Upper lobe of left lung (tissue), 4 donors: ENCODE measurements around the gene PTPRJ.

Source experiments
- EP300 ChIP-seq, 4 donors: sonication (generic); formaldehyde crosslinking; IDR thresholded peaks; one replicate each; pipeline ENCODE4 v1.5.1; 2017; ENCODE audit warnings: antibody characterized with exemption in 4 of 4, control low read depth in 2 of 4
- TF ChIP-seq, protein P1 (sequence below), 6 experiments: fragments of 450-650 bp in 4 of 6; fragments of 200-600 bp in 2 of 6; sonication (generic) in 2 of 6; IDR thresholded peaks; one replicate each; pipeline ENCODE4 v1.5.1; 2016 to 2019; ENCODE audit warnings: antibody characterized with exemption in 6 of 6

DNA sequence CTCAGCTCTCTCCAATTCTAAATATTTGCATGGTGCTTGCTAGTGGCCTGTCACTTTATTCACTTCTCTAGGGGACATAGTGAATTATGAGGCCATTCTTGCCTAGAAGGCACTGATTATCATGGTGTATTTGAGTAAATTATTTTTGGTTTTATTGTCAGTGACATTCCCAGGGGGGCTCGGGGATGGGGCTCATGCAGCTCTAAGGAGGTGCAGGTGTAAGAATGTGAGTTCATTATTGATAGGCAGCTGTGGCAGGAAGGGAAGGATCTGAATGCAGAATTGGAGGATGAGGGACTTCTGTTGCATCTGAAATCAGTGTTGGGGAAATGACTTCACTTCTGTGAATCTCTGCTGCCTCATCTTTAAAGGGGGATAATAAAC, 182.5 kb downstream of the PTPRJ start:
- TF ChIP-seq, protein P1, sequence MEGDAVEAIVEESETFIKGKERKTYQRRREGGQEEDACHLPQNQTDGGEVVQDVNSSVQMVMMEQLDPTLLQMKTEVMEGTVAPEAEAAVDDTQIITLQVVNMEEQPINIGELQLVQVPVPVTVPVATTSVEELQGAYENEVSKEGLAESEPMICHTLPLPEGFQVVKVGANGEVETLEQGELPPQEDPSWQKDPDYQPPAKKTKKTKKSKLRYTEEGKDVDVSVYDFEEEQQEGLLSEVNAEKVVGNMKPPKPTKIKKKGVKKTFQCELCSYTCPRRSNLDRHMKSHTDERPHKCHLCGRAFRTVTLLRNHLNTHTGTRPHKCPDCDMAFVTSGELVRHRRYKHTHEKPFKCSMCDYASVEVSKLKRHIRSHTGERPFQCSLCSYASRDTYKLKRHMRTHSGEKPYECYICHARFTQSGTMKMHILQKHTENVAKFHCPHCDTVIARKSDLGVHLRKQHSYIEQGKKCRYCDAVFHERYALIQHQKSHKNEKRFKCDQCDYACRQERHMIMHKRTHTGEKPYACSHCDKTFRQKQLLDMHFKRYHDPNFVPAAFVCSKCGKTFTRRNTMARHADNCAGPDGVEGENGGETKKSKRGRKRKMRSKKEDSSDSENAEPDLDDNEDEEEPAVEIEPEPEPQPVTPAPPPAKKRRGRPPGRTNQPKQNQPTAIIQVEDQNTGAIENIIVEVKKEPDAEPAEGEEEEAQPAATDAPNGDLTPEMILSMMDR (IDR thresholded peaks at IDR 0.05), result no peak
- no peak for TF ChIP-seq EP300 (IDR thresholded peaks at IDR 0.05)
